Naive thymus-derived CD4-positive, alpha-beta T cell (primary cell): ENCODE results near the gene PAOX. TPM values are rescaled to one million over a fixed set of nuclear protein-coding genes. Genes with fewer than 3 reads are reported as not detected.

Experiments
- ATAC-seq: fragments of 150-1000 bp; cut with Tn5 transposase; 2 replicates; pipeline ENCODE4 v1.10.0; 2021; ENCODE audit warnings: mild to moderate bottlenecking, moderate library complexity
- CTCF ChIA-PET: fragments of 350-600 bp; sonication (Branson Sonifier 250); formaldehyde crosslinking; loops from one replicate; lab custom pipeline; 2021; ENCODE audit warnings: antibody characterized with exemption; lab: Charles Lee
- POLR2A ChIA-PET: fragments of 350-600 bp; sonication (Branson Sonifier 250); formaldehyde crosslinking; loops from one replicate; lab custom pipeline; 2021; ENCODE audit warnings: antibody characterized with exemption, inconsistent platforms; lab: Charles Lee
- DNase-seq, 9 donors: peaks; one replicate each; pipeline versions ENCODE4 v3.0.0 to v3.0.0-alpha.2; 2020 to 2022; ENCODE audit warnings: mixed read lengths in 1 of 9
- H3K27ac ChIP-seq: one replicate; pipeline ENCODE4 v1.7.0; 2013; ENCODE audit warnings: mild to moderate bottlenecking, low read depth, low read length, moderate library complexity
- H3K27me3 ChIP-seq, 2 donors: one replicate each; pipeline ENCODE4 v1.7.0; 2013; ENCODE audit warnings: low read length in 2 of 2, mild to moderate bottlenecking in 2 of 2, moderate library complexity in 2 of 2; ENCODE audit not compliant: control insufficient read depth in 2 of 2, insufficient read depth in 2 of 2
- H3K36me3 ChIP-seq, 3 experiments: 1 replicate in 2 of 3; 2 replicates in 1 of 3; pipeline ENCODE4 v1.7.0; 2013; ENCODE audit warnings: low read length in 3 of 3, mild to moderate bottlenecking in 3 of 3, moderate library complexity in 1 of 3; ENCODE audit not compliant: insufficient read depth in 3 of 3, control insufficient read depth in 2 of 3
- H3K4me1 ChIP-seq, 2 donors: one replicate each; pipeline ENCODE4 v1.7.0; 2013; ENCODE audit warnings: low read length in 2 of 2, mild to moderate bottlenecking in 2 of 2, moderate library complexity in 1 of 2; ENCODE audit not compliant: control insufficient read depth in 2 of 2, insufficient read depth in 2 of 2
- H3K4me3 ChIP-seq: 2 replicates; pipeline ENCODE4 v1.7.0; 2013; ENCODE audit warnings: mild to moderate bottlenecking, low read length
- H3K9me3 ChIP-seq, 3 experiments: 1 replicate in 2 of 3; 2 replicates in 1 of 3; pipeline ENCODE4 v1.7.0; 2013; ENCODE audit warnings: low read length in 3 of 3; ENCODE audit not compliant: control insufficient read depth in 2 of 3
- H3K27ac Mint-ChIP-seq, 9 donors: one replicate each; pipeline ENCODE4 v1.8.0; 2020 to 2022; ENCODE audit warnings: mixed read lengths in 9 of 9, mild to moderate bottlenecking in 8 of 9, moderate library complexity in 5 of 9, inconsistent platforms in 2 of 9
- H3K27me3 Mint-ChIP-seq, 5 donors: one replicate each; pipeline ENCODE4 v1.8.0; 2021 to 2022; ENCODE audit warnings: mixed read lengths in 5 of 5, mild to moderate bottlenecking in 1 of 5
- H3K36me3 Mint-ChIP-seq, 5 donors: one replicate each; pipeline ENCODE4 v1.8.0; 2020 to 2022; ENCODE audit warnings: mixed read lengths in 5 of 5, mild to moderate bottlenecking in 3 of 5, inconsistent platforms in 1 of 5
- H3K4me1 Mint-ChIP-seq, 7 donors: one replicate each; pipeline ENCODE4 v1.8.0; 2020 to 2022; ENCODE audit warnings: mixed read lengths in 7 of 7, mild to moderate bottlenecking in 3 of 7, inconsistent platforms in 1 of 7
- H3K4me3 Mint-ChIP-seq, 10 donors: one replicate each; pipeline ENCODE4 v1.8.0; 2020 to 2022; ENCODE audit warnings: mild to moderate bottlenecking in 10 of 10, mixed read lengths in 10 of 10, moderate library complexity in 6 of 10, inconsistent platforms in 2 of 10
- H3K9me3 Mint-ChIP-seq, 11 donors: one replicate each; pipeline ENCODE4 v1.8.0; 2020 to 2022; ENCODE audit warnings: mixed read lengths in 11 of 11, mild to moderate bottlenecking in 4 of 11, inconsistent platforms in 1 of 11, moderate library complexity in 1 of 11
- intact Hi-C, 2 donors: fragments of 100-400 bp; cut with micrococcal nuclease; formaldehyde crosslinking; loops; one replicate each; pipeline ENCODE4 v1.15.1; 2023
- polyA plus RNA-seq, 2 donors: library from polyadenylated mRNA; unstranded; fragments of 300-500 nt; fragmentation: Illumina TruSeq; gene quantifications; one replicate each; pipeline ENCODE4 v1.2.3, GENCODE V29; 2021
- total RNA-seq, 6 experiments: library from RNA in 5 of 6; stranded (reverse) in 5 of 6; gene quantifications; 1 replicate in 5 of 6; 2 replicates in 1 of 6; pipeline ENCODE4 v1.2.3 and lab custom pipeline; 2021 to 2026

PAOX gene
- total and polyA plus RNA-seq, 7 experiments from 2014 or later: 1.6 to 9.8 (median 7.7) TPM

- ChIA-PET POLR2A (no interaction called here), CTCF (no interaction called here)
- H3K4me1 Mint-ChIP-seq: peaks cover 0 to 6% (median 0%) of the 10 kb centered on the region in 7 donors
- DNase-seq (no peak), ATAC-seq (no peak)
- no peaks in the 10 kb centered on the region for H3K9me3 ChIP-seq
- no peaks in the 10 kb centered on the region for H3K9me3 Mint-ChIP-seq
- no peak overlapping the region for H3K27ac ChIP-seq
- H3K27me3 Mint-ChIP-seq: peaks cover 6 to 25% (median 22%) of the 10 kb centered on the region in 5 donors
- H3K27ac Mint-ChIP-seq: no peak overlapping the region
- peaks cover 10 to 20% of the 10 kb centered on the region in 2 donors for H3K4me1 ChIP-seq
- no peaks in the 10 kb centered on the region for H3K36me3 Mint-ChIP-seq
- no peaks in the 10 kb centered on the region for H3K36me3 ChIP-seq
- peaks cover 0 to 7% of the 10 kb centered on the region in 2 donors for H3K27me3 ChIP-seq
- no peak overlapping the region for H3K4me3 ChIP-seq
- intact Hi-C loops: no loop called here
- no peak overlapping the region for H3K4me3 Mint-ChIP-seq
Observed at GRCh38 chr10:133339708-133340380, 39.2 kb upstream of the PAOX start.

DNA sequence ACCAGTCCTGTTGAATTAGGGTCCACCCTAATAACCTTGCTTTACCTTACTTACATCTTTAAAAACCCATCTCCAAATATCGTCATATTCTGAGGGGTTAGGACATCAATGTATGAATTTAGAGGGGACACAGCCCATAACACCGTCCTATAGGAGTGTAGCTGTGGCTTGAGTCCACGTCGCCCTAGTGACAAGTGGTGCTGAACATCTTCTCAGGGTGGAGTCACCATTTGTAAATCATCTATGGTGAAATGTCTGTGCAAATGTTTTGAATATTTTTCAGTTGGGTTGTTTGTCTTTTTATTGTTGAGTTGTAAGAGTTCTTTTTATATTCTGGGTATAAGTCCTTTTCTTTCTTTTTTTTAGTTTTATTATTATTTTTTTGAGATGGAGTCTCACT lies 37.1 kb upstream of the PAOX start:
- H3K27ac Mint-ChIP-seq: no peak overlapping the region
- Histone ChIP-seq H3K9me3 (no peaks in the 10 kb centered on the region), H3K27ac (no peak overlapping the region), H3K4me1 (peaks cover 9 to 15% of the 10 kb centered on the region in 2 donors), H3K4me3 (no peak overlapping the region), H3K27me3 (peaks cover 0 to 17% of the 10 kb centered on the region in 2 donors), H3K36me3 (no peaks in the 10 kb centered on the region)
- peaks cover 14 to 35% (median 26%) of the 10 kb centered on the region in 5 donors for H3K27me3 Mint-ChIP-seq
- H3K4me1 Mint-ChIP-seq: peaks cover 0 to 3% (median 0%) of the 10 kb centered on the region in 7 donors
- ChIA-PET POLR2A (no interaction called here), CTCF (interaction anchor here (1.2 kb wide), 1 partner anchor 12 kb away, joined by 3 read pairs; no protein-coding TSS in a partner anchor)
- no peak for ATAC-seq
- no peaks in the 10 kb centered on the region for H3K9me3 Mint-ChIP-seq
- no peak for DNase-seq
- intact Hi-C loops: no loop called here
- H3K4me3 Mint-ChIP-seq: no peak overlapping the region
- H3K36me3 Mint-ChIP-seq: no peaks in the 10 kb centered on the region

DNA sequence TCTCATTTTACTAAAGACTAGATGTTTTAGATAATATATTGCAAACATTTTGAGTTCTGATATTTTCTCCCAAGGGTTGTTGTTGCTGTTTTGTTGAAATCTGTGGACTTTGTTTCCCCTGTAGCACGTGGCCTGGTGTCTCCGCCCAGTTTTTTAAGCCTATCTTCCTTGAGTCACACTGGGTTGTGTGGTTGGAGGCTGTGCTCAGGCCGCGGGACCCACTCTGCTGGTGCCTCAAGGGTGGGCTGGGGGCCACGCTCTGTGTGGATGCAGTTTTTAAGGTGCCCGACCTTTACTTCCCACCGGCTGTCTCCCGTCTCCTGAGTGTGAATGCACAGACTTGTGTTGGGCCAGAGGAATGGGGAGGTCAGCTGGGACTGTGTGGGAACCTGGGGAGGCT lies 36.1 kb upstream of the PAOX start:
- Mint-ChIP-seq H3K4me1 (peaks cover 0 to 3% (median 0%) of the 10 kb centered on the region in 7 donors), H3K27ac (no peak overlapping the region), H3K27me3 (peaks cover 14 to 35% (median 26%) of the 10 kb centered on the region in 5 donors), H3K9me3 (no peaks in the 10 kb centered on the region), H3K4me3 (no peak overlapping the region), H3K36me3 (no peaks in the 10 kb centered on the region)
- H3K4me1 ChIP-seq: peaks cover 0 to 5% of the 10 kb centered on the region in 2 donors
- POLR2A ChIA-PET: no interaction called here
- CTCF ChIA-PET: interaction anchor here (1.1 kb wide), 1 partner anchor 16 kb away, joined by 3 read pairs; no protein-coding TSS in a partner anchor
- no peaks in the 10 kb centered on the region for H3K36me3 ChIP-seq
- H3K27me3 ChIP-seq: peaks cover 0 to 17% of the 10 kb centered on the region in 2 donors
- no peak for ATAC-seq
- H3K9me3 ChIP-seq: no peaks in the 10 kb centered on the region
- H3K27ac ChIP-seq: no peak overlapping the region
- intact Hi-C loops: no loop called here
- no peak for DNase-seq
- no peak overlapping the region for H3K4me3 ChIP-seq

GRCh38 chr10:133343558-133343957 lies 35.5 kb upstream of the PAOX start:
- ATAC-seq (no peak), DNase-seq (no peak)
- no peaks in the 10 kb centered on the region for H3K36me3 Mint-ChIP-seq
- Histone ChIP-seq H3K4me3 (no peak overlapping the region), H3K4me1 (no peaks in the 10 kb centered on the region), H3K9me3 (no peaks in the 10 kb centered on the region), H3K36me3 (no peaks in the 10 kb centered on the region), H3K27me3 (peaks cover 0 to 17% of the 10 kb centered on the region in 2 donors), H3K27ac (no peak overlapping the region)
- peaks cover 0 to 3% (median 0%) of the 10 kb centered on the region in 7 donors for H3K4me1 Mint-ChIP-seq
- no peaks in the 10 kb centered on the region for H3K9me3 Mint-ChIP-seq
- peaks cover 14 to 35% (median 26%) of the 10 kb centered on the region in 5 donors for H3K27me3 Mint-ChIP-seq
- intact Hi-C loops: no loop called here
- H3K27ac Mint-ChIP-seq: no peak overlapping the region
- POLR2A ChIA-PET: interaction anchor here (1.4 kb wide), 1 partner anchor 8 kb away, joined by 3 read pairs; no protein-coding TSS in a partner anchor
- CTCF ChIA-PET: interaction anchor here (1.1 kb wide), 1 partner anchor 17 kb away, joined by 3 read pairs; no protein-coding TSS in a partner anchor
- H3K4me3 Mint-ChIP-seq: no peak overlapping the region

- Histone ChIP-seq H3K9me3 (no peaks in the 10 kb centered on the region), H3K27me3 (peaks cover 0 to 17% of the 10 kb centered on the region in 2 donors), H3K4me1 (no peaks in the 10 kb centered on the region), H3K4me3 (no peak overlapping the region), H3K36me3 (no peaks in the 10 kb centered on the region), H3K27ac (no peak overlapping the region)
- Mint-ChIP-seq H3K9me3 (no peaks in the 10 kb centered on the region), H3K27ac (peak overlapping the region in 2 of 9 donors; percentile 25 to 51), H3K36me3 (no peaks in the 10 kb centered on the region), H3K4me1 (peaks cover 0 to 3% (median 0%) of the 10 kb centered on the region in 7 donors), H3K4me3 (no peak overlapping the region), H3K27me3 (peaks cover 14 to 39% (median 26%) of the 10 kb centered on the region in 5 donors)
- POLR2A ChIA-PET: interaction anchor here (0.8 to 1.4 kb wide), 2 partner anchors 9 to 18 kb away, joined by 3 read pairs; no protein-coding TSS in a partner anchor
- ATAC-seq (no peak), DNase-seq (no peak)
- CTCF ChIA-PET: interaction anchor here (1.1 kb wide), 1 partner anchor 17 kb away, joined by 3 read pairs; no protein-coding TSS in a partner anchor
- intact Hi-C loops: no loop called here
Observed at GRCh38 chr10:133344236-133344635, 34.8 kb upstream of the PAOX start.

GRCh38 chr10:133346413-133346812 lies 32.6 kb upstream of the PAOX start:
- no peaks in the 10 kb centered on the region for H3K4me1 ChIP-seq
- H3K27me3 Mint-ChIP-seq: peaks cover 14 to 41% (median 25%) of the 10 kb centered on the region in 5 donors

More at GRCh38 chr10:133346413-133346812, 32.6 kb upstream of the PAOX start:
- peaks cover 0 to 3% (median 0%) of the 10 kb centered on the region in 7 donors for H3K4me1 Mint-ChIP-seq
- H3K27me3 ChIP-seq: peaks cover 0 to 17% of the 10 kb centered on the region in 2 donors
- ATAC-seq (no peak), DNase-seq (no peak)
- ChIA-PET CTCF (no interaction called here), POLR2A (interaction anchor here (1.4 kb wide), 1 partner anchor 10 kb away, joined by 3 read pairs; no protein-coding TSS in a partner anchor)
- H3K27ac Mint-ChIP-seq: peak overlapping the region in 1 of 9 donors; percentile 51
- no peak overlapping the region for H3K4me3 ChIP-seq
- intact Hi-C loops: no loop called here
- H3K36me3 Mint-ChIP-seq: no peaks in the 10 kb centered on the region
- no peak overlapping the region for H3K27ac ChIP-seq
- H3K9me3 ChIP-seq: no peaks in the 10 kb centered on the region
- no peak overlapping the region for H3K4me3 Mint-ChIP-seq
- H3K36me3 ChIP-seq: no peaks in the 10 kb centered on the region
- no peaks in the 10 kb centered on the region for H3K9me3 Mint-ChIP-seq
